Body of pancreas (tissue), 4 donors: ENCODE results near the gene ALG12. TPM values are rescaled to one million over a fixed set of nuclear protein-coding genes. Genes with fewer than 3 reads are reported as not detected.

Experiments used
- ATAC-seq: fragments of 150-250 bp; one replicate; pipeline ENCODE4 v1.9.1; 2016
- DNase-seq, 4 donors: peaks; one replicate each; pipeline ENCODE4 v3.0.0-alpha.2; 2019
- H3K27ac ChIP-seq, 4 donors: fragments of 200-600 bp; sonication (generic); 1 replicate in 3 of 4; 2 replicates in 1 of 4; pipeline versions ENCODE4 v1.5.1 to v1.6.1; 2016 to 2019; ENCODE audit warnings: mild to moderate bottlenecking in 1 of 4, mixed read lengths in 1 of 4, moderate library complexity in 1 of 4
- H3K27me3 ChIP-seq, 2 donors: fragments of 200-600 bp; sonication (generic); one replicate each; pipeline ENCODE4 v1.6.0; 2016; ENCODE audit warnings: mild to moderate bottlenecking in 1 of 2
- H3K36me3 ChIP-seq, 2 donors: fragments of 200-600 bp; sonication (generic); replicated peaks in 1 of 2; 2 replicates each; pipeline ENCODE4 v1.5.1; 2016; ENCODE audit warnings: low read depth in 2 of 2; ENCODE audit not compliant: insufficient read depth in 1 of 2
- H3K4me1 ChIP-seq: fragments of 200-600 bp; sonication (generic); one replicate; pipeline ENCODE4 v1.6.0; 2016
- H3K4me3 ChIP-seq, 2 donors: fragments of 200-600 bp; sonication (generic); 1 replicate in 1 of 2; 2 replicates in 1 of 2; pipeline ENCODE4 v1.5.1; 2016 to 2019
- H3K9me3 ChIP-seq, 3 donors: fragments of 200-600 bp; sonication (generic); 1 replicate in 2 of 3; 2 replicates in 1 of 3; pipeline ENCODE4 v1.5.1; 2016
- POLR2A ChIP-seq, 3 donors: fragments of 450-650 bp; IDR thresholded peaks; one replicate each; pipeline ENCODE4 v1.6.1; 2016; ENCODE audit warnings: antibody characterized with exemption in 3 of 3, mild to moderate bottlenecking in 2 of 3
- WGBS, 2 donors: methylation state at CpG; one replicate each; pipeline ENCODE4 v1.1.5; 2017; 5-methylcytosine and 5-hydroxymethylcytosine counted together
- intact Hi-C: fragments of 100-400 bp; cut with DNase I; formaldehyde crosslinking; loops from one replicate; pipeline ENCODE4 v1.15.1; 2023
- total RNA-seq, 2 donors: library from RNA; depleted of rRNA; stranded (reverse); fragments of >200 nt; gene quantifications; one replicate each; pipeline ENCODE4 v1.1.0, GENCODE V29; 2016
- TF ChIP-seq, protein P1 (sequence below), 7 experiments: fragments of 450-650 bp in 4 of 7; fragments of 200-600 bp in 3 of 7; sonication (generic) in 3 of 7; IDR thresholded peaks; one replicate each; pipeline ENCODE4 v1.5.1; 2016 to 2019; ENCODE audit warnings: antibody characterized with exemption in 7 of 7

ALG12 gene
- total RNA-seq, 2 donors from 2014 or later = 16.2 to 17.9 TPM

DNA sequence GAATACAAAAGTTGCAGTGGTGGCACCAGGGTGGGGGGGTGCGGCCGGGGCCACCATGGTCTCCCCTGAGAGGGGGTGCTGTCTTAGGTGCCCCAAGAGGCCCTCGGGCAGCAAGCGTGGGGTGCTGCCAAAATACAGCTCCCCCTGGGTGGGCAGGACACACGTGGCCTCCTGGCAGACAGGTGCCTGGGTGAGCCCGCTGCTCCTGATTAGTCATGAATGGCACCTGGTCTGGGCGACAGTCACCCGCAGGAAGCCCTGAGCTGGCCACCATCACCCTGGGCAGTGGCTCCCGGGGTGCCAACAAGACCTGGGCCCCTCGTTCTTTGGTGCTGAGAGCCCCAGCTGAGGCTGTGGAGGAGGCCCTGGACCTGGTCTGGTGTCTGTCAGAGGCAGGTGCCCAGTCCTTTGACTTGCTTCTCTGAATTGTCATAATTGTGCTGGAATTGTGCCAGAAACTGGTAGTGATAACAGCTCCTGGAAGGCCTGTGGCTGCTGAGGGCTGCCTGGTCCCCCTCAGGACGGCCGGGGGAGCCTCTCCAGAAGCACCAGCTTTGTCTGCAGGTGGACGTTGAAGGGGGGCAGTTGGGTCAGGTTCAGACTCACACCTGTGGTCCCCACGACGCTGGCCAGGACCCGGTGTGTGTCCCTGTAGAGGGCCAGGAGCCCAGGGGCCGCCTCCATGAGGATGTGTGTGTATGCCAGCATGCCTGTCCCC lies 14.8 kb downstream of the ALG12 start:
- TF ChIP-seq POLR2A (IDR thresholded peaks at IDR 0.05) = no peak
- TF ChIP-seq, protein P1, sequence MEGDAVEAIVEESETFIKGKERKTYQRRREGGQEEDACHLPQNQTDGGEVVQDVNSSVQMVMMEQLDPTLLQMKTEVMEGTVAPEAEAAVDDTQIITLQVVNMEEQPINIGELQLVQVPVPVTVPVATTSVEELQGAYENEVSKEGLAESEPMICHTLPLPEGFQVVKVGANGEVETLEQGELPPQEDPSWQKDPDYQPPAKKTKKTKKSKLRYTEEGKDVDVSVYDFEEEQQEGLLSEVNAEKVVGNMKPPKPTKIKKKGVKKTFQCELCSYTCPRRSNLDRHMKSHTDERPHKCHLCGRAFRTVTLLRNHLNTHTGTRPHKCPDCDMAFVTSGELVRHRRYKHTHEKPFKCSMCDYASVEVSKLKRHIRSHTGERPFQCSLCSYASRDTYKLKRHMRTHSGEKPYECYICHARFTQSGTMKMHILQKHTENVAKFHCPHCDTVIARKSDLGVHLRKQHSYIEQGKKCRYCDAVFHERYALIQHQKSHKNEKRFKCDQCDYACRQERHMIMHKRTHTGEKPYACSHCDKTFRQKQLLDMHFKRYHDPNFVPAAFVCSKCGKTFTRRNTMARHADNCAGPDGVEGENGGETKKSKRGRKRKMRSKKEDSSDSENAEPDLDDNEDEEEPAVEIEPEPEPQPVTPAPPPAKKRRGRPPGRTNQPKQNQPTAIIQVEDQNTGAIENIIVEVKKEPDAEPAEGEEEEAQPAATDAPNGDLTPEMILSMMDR (IDR thresholded peaks at IDR 0.05) = no peak
- no peak overlapping the region for H3K27ac ChIP-seq
- intact Hi-C loops = no loop called here
- no peaks in the 10 kb centered on the region for H3K9me3 ChIP-seq
- ATAC-seq (no peak), DNase-seq (no peak)
- H3K36me3 ChIP-seq = peaks cover 8 to 10% of the 10 kb centered on the region in 2 donors
- no peak overlapping the region for H3K4me3 ChIP-seq
- 94 to 97% methylated on average over 8 to 15 of the region's 17 CpGs for WGBS, 2 donors
- no peaks in the 10 kb centered on the region for H3K27me3 ChIP-seq
- no peaks in the 10 kb centered on the region for H3K4me1 ChIP-seq

DNA sequence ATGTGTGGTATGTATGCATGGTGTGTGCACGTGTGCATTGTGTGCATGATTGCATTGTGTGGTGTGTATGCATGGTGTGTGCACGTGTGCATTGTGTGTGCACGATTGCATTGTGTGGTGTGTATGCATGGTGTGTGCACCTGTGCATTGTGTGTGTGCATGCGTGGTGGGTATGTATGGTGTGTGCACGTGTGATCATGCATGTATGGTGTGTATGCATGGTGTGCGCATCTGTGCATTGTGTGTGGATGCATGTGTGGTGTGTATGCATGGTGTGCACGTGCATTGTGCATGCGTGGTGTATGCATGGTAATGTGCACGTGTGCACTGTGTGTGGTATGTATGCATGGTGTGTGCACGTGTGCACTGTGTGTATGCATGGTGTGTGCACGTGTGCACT lies 16.8 kb downstream of the ALG12 start:
- TF ChIP-seq, protein P1 (IDR thresholded peaks at IDR 0.05) = no peak
- no peak for TF ChIP-seq POLR2A (IDR thresholded peaks at IDR 0.05)
- peaks cover 8 to 10% of the 10 kb centered on the region in 2 donors for H3K36me3 ChIP-seq
- no peaks in the 10 kb centered on the region for H3K4me1 ChIP-seq
- WGBS, 2 donors = 91 to 95% methylated on average over 11 of the region's 11 CpGs
- intact Hi-C loops = no loop called here
- no peak overlapping the region for H3K27ac ChIP-seq
- H3K4me3 ChIP-seq = no peak overlapping the region
- ATAC-seq (no peak), DNase-seq (no peak)
- H3K9me3 ChIP-seq = no peaks in the 10 kb centered on the region
- no peaks in the 10 kb centered on the region for H3K27me3 ChIP-seq

DNA sequence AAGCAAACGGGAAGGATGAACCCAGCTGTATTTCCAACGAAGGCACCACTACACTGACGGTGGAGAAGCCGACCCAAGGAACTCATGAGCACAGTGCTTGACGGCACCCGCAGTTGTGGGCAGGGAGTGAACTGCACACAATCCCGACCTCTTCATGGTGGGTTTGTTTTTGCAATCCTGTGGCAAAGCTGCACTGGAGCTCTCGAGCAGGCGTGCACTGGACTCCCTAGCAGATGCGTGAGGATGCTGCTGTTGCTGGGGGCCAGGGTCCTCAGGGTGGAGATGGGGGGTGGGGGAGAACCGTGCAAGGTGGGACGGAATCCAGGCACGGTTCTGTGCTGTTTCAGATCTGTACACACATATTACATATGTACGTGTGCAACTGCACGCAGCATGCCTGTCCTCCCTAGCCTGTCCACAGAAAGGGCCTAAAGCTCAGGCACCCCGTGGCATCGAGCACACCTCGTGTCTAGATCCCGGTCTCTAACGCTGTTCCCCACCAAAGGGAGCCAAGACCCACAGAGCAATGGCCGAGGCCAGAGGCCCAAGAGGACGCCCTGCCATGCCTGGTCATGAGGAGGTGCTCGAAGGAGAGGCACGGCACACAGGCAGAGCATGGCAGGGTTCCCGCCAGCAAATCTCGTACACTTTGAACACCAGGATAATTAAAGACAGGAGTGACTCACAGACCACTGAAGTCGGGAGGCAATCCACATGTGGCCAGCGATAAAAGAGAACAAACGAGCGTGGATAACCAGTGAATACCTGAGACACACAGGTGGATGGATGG lies 17.6 kb downstream of the ALG12 start:
- Histone ChIP-seq H3K36me3 (peaks cover 8 to 10% of the 10 kb centered on the region in 2 donors), H3K27ac (no peak overlapping the region), H3K4me3 (no peak overlapping the region), H3K27me3 (no peaks in the 10 kb centered on the region), H3K4me1 (no peaks in the 10 kb centered on the region), H3K9me3 (no peaks in the 10 kb centered on the region)
- ATAC-seq (no peak), DNase-seq (no peak)
- no peak for TF ChIP-seq POLR2A (IDR thresholded peaks at IDR 0.05)
- TF ChIP-seq, protein P1 (IDR thresholded peaks at IDR 0.05) = no peak
- WGBS, 2 donors = 89 to 90% methylated on average over 30 of the region's 30 CpGs
- intact Hi-C loops = no loop called here

DNA sequence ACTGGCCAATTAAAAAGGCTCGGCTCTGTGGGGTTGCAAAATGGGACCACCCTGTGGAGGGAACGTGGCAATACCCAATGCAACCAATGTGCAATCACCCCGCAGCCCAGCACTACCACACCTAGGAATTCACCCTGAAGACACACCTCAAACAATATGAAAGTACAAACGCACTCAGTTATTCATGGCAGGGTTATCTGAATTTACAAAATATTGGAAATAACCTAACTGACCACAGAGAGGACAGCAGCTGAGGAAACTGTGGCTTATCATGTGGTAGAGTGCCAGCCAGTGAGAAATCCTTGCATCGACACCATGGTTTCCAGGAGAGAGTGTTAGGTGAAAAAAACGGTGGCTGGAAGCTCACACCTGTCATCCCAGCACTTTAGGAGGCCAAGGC lies 18.7 kb downstream of the ALG12 start:
- intact Hi-C loops = no loop called here
- no peak for TF ChIP-seq POLR2A (IDR thresholded peaks at IDR 0.05)
- TF ChIP-seq, protein P1 (IDR thresholded peaks at IDR 0.05) = no peak
- peaks cover 8 to 10% of the 10 kb centered on the region in 2 donors for H3K36me3 ChIP-seq
- H3K4me1 ChIP-seq = no peaks in the 10 kb centered on the region
- H3K9me3 ChIP-seq = no peaks in the 10 kb centered on the region
- no peaks in the 10 kb centered on the region for H3K27me3 ChIP-seq
- DNase-seq (no peak), ATAC-seq (no peak)
- H3K4me3 ChIP-seq = no peak overlapping the region
- no peak overlapping the region for H3K27ac ChIP-seq
- WGBS, 2 donors = 89 to 91% methylated on average over 6 of the region's 6 CpGs
